Left hindlimb (tissue), 1 donor: ENCODE data around the gene CAMK2N1.

Experiments used
- DNase-seq: peaks from one replicate; pipeline ENCODE4 v3.0.0-alpha.2; 2018

Gene CAMK2N1

DNA sequence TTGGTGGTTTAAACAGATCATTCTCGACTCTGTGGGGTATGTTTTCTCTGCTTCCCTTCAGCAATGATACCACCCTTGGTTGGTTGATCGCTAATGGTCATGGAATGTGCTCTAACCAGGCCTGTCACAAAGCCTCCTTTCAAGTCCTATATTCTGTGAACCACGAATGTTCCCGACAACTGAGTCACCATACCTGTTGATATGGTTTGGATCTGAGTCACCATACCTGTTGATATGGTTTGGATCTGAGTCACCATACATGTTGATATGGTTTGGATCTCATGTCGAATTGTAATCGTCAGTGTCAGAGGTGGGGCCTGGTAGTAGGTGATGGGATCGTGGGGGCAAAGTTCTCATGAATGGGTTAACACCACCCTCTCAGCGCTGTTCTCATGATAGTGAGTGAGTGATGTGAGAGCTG is 10.2 kb upstream of the CAMK2N1 start:
- DNase-seq = no peak

DNA sequence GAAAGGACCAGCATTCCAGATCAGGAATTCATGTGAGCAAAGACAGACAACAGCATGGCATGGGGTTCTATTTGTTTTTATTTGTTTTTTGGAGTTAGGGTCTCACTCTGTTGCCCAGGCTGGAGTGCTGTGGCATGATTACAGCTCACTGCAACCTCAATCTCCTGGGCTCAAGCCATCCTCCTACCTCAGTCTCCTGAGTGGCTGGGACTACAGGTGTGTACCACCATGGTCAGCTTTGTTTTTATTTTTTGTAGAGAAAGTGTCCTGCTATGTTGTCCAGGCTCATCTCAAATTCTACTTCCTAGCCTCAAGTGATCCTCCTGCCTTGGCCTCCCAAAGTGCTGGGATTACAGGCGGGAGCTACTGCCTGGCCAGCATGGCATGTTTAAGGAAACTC is 9.7 kb upstream of the CAMK2N1 start:
- DNase-seq = no peak

DNA sequence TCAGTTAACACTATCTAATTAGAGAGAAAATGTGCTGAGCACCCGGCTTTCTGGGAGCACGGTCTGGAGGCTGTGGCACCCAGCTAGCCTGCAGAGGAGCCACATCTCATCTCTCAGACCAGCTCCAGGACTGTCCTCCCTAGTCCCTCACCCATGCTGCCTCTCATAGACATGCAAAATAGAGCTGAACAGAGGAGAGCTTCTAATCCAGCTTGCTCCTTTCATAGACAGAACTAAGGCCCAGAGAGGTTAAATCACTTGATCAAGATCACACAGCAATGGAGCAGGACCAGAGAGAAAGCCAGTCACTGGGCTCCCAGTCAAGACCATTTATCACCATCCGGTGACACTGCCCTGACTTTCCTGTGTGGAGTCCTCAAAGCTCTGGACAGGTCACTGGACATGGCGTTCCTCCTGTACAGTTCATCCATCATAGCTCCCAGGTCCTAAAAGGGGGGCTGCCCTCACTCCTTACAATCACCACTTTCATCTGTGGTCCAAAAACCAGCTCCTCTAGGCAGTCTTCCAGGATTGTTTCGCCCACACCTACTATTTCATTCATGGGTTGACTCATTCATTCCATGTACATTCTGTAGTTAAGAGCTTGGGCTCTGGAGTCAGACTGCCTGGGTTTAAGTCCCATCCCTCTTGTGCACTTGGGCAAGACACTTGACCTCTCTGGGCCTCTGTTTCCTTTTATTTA is 8.8 kb upstream of the CAMK2N1 start:
- no peak for DNase-seq

DNA sequence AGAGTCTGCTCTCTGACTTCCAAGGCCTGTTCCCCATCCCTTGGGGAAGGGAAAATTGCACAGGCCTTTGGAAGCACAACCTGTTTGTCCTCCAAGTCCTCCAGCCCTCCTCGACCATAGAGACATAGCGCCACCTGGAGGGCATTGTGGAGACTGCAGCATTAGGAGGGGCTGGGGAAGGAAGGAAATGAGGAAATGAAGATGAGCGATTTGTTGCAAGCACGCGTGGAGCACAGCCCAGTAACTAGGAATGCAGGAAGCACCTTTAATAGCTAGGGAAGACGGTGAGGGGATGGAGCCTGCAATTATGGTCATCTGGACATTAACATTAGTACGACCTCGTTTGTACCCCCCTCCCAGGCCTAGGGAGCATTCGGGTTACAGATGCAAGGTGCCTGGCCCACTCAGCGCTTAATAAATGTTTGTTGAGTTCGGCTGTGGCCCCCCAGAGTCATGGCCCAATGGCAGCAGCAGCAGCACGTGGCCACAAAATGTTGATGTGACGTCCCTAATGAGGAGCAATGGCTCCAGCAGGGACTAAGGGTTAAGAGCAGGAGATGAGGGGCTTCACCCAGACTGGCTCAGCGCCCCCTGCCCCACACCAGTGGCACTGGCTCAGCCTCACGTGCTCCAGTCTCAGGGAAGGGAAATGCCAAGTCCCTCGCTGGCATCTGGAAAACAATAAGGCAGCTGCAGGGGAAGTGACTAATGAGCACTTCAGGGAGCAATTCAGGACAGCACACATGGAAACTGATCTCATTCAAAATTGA is 8.0 kb upstream of the CAMK2N1 start:
- peak; percentile 80 for DNase-seq

DNA sequence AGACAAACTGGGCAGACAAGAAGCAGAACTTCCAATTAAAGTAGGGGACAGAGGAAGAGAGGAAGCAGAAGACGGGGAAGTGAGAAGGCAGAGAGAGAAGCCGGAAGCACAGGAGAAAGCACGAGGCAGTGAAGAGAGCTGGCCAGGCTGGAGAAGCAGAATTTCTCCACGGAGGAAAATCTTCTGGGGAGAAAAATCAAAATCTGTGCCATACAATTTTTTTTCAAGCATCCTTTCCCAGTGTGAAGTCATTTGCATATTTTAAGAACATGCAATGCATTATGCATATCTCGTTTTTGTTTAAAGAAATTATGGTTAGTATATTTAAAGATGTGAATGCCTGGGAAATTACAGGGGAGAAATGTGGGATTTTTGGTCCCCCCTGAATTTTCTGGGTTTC is 7.3 kb upstream of the CAMK2N1 start:
- DNase-seq = no peak

DNA sequence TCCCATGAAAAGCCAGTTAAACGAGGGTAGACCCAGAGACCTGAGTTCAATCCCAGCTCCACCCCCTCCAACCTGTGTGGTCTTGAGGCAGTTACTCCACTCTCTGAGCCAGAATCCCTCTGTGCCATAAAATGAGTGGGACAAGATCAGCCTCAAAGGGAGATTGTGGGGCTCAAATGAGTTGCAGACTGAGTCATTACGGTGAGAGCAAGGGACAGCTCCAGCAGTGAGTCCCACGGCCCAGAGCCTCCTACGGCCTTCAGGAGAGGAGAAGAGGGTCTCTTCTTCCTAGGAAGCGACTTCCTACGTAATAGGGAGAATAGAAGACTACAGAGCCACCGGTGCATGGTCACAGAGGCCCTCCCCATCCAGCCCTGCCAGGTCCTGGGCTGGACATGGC is 6.7 kb upstream of the CAMK2N1 start:
- no peak for DNase-seq

DNA sequence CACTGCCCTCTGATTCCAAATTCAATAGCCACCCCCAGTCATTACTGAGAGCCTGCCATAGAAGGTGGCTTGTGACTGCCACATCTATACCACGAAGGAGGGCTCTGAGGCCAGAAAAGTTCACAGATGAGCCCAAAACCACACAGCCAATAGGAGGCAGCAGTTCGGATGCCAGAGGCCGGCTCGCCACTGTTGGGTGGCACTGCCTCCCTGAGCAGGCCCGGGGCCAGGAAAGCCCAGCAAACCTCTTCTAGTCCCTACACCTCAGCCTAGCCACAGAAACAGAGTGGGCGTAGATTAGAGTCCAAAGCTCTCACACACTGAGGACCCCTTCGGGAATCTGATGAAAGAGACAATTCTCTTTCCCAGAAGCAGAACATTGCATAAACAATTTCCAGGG is 5.9 kb upstream of the CAMK2N1 start:
- DNase-seq = no peak

DNA sequence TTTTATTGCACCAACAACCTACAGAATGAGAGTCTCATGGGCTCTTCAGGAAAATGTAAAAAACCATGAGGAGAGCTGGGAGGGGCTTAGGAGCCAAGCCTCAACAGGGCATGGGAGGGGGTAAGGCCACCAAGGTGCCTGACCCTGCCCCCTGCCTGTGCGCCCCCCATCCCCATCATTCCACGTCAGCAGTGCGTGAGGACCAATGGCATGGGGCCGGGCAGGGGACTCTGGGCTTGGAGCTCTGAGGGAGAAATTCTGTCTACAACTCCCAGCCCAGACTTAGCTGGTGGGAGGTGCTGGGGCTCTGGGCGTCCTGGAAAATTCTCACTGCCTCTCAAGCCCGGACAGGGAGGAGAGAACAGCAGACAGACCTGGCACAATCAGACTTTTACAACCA is 5.2 kb upstream of the CAMK2N1 start:
- no peak for DNase-seq

DNA sequence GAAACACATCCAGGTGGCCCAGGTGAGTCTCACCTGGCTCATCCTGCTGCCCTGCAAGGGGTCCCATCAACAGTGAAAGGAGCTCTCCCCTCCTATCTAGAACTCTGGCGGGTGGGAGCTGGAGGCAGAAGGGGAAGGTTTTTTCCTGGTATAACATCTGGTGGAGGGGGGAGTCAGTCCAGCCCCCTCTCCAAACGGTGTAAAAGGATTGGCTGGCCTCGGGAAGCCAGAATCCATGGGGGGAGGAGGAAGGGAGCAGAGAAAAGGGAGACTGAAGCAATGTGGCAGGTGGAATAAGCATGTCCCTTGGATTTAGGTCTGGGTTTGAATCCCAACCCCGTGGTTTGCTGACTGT is 1.2 kb upstream of the CAMK2N1 start:
- DNase-seq = no peak

DNA sequence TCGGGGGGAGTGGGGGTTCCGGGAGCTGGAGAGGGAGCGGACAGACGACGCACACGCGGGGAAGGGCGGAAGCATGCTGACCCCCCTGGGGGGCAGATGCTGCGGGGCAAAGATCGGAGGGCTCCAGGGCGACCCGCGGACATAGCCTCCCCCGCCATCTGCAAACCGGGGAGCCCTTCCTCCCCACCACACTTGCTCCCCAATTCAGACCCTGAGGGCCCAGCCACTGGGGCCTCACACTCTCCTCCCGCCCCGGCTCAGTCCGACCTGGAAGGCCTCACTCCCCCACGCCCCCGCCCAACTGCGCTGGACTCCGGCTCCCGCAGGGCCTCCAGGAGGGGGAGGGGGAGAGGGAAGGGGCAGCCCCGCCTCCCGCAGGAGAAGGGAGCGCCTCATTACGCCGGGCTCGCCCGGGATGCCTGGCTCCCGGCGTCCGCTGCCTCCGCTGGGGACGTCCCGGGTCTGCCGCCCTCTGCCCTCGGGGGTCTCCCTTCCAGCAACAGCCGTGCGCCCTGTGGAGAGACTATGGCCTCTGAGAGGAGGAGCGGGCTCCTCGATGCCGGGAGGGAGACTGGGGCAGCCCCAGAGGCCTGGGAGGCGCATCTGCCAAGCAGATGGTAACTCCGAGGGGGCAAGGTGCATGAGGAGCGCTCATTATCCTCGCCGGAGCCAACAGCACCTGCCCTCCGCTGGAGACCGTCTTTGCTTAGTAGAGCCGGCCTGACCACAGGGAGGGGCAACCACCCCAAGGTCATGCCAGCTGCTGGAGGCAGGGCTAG is 636 bp upstream of the CAMK2N1 start:
- peak; percentile 67 for DNase-seq

DNA sequence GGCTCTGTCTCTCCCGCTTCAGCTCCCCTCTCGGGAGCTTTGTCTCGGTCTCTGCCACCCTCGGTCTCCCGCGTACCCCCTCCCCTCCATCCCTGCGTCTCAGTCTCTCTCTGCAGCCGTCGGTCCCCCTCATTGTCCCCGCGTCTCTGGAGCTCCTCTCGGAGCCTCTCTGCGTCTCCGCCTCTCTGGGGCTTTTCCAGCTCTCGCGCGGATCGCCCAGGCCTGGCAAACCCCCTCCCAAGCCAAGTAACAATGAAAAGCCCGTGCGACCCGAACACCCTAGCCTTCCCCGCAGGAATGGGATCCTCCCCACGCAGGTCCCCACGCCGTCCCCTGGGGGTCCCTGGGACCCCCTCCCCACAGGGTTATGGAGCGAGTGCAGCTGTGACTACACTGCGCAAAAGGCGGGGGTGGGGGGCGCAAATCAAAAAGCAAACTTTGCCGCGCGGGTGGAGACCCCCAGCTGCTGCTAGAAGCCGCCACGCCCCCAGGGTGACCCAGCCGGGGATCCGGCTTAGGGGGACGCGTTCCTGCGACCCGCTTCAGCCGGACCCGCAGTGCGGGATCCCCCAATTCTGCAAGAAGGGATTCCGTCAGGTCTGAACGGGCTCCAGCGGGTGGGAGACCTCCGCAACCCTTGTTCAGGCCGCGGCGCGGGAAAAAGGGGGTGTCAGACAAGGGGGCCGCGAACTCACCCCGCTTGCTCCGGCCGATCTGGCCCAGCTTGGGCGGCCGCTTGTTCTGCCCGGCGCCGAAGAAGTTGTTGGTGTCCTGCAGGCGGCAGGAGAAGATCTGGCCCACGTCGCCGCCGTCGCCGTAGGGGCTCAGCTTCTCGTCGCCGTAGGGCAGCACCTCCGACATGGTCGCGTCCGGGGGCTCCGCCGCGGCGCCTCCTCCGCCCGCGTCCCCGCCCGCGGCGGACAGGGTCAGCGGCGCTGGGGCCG is 1.2 kb downstream of the CAMK2N1 start:
- no peak for DNase-seq

DNA sequence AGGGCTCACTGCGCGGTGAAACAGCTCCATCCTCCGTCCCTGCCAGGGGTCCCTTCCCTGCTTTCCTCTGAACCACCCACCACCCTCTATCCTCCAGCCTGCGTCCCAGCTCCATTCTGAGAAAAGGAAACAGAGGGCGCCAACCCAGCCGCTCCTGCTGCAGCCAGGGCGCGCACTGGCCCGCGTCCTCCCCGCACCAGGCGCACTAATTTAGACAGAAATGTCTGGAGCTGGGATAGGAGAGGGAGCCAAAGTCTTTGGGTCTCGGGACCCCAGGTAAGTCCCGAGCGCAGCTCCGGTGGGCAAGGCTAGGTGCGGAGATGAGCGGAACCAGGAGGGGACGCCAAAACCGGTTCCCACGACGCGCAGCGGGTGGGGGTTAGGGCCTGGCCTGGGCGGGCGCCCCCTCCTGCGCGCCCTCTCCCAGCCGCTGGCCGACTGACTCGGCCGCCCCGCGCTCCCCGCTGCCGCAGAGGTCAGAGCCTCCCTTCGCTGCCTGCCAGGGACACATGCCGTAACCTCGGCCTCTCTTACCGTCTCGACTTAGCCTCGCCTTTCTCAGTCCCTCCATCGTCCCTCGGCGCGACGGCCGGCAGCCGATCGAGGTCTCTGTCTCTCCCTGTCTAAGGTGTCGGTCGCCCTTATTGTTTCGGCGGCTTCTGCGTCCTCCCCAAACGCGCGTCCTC is 2.0 kb downstream of the CAMK2N1 start:
- no peak for DNase-seq

DNA sequence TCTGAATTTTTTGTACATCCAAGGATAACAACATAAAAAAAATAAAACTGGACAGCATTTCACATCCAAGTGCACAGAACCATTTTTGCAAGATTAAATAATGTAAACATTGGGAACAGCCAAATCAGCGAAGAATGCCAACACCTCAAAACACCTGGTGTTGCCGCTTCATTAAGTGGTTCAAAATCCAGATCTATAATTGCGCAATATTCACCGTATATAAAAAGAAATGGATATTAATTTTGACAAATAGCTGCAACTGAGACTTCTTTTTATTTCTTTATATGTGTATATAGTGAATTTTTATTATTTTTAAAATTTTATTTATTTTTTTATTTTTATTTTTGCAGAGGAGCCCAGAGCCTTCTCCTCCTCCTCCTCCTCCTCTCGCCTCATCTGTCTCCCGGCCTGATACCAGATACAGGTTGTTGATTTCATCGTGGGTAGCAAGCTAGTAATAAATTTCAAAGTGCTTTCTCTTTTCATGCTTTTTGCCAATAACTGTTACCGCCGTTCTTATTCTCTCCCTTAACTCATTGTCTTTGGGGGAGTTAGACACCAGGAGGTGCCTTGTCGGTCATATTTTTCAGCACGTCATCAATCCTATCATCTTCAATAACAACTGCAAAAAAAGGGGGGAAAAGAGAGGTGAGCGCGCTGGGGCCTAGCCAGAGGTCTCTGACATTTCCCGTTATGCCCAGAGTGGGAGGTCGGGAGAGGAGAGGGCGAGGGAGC is 2.7 kb downstream of the CAMK2N1 start:
- no peak for DNase-seq

DNA sequence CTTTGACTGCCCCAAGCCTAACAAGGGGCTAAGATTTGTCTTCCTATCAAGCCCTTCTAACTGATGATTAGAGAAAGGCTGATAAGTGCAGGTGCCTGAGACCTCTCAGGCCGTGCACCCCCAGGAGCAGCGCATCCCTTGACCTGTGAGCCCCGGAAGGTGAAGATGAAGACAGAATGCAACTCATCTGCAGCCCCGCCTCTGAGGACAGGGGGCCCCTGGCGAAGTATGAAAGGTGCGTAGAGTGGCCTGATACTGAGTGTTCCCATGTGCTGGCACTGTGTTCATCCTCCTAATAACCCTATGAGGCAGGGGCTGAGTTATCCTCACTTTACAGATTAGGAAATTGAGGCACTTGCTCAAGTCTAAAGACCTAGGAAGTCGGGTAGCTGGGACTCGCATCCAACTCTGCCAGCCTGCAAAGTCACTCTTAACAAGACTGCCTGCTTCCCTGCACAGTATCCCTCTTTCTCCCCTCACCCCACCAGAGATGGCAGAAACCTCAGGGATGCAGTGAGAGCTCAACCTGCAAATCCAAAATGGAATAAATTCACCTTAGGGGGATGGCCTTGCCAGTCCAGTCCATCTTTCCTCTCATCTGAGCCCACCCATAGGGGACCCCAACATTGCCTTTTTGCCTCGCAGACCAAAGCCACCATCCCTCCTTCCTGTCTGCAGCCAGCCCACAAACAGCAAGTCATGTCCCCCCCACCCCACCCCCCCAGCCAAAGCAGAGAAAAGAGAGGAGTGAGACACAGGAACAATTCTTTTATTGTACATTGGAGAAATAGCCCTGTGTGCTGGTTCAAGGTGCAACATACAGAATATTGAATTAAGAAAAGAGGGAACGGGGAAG is 4.1 kb downstream of the CAMK2N1 start:
- no peak for DNase-seq

DNA sequence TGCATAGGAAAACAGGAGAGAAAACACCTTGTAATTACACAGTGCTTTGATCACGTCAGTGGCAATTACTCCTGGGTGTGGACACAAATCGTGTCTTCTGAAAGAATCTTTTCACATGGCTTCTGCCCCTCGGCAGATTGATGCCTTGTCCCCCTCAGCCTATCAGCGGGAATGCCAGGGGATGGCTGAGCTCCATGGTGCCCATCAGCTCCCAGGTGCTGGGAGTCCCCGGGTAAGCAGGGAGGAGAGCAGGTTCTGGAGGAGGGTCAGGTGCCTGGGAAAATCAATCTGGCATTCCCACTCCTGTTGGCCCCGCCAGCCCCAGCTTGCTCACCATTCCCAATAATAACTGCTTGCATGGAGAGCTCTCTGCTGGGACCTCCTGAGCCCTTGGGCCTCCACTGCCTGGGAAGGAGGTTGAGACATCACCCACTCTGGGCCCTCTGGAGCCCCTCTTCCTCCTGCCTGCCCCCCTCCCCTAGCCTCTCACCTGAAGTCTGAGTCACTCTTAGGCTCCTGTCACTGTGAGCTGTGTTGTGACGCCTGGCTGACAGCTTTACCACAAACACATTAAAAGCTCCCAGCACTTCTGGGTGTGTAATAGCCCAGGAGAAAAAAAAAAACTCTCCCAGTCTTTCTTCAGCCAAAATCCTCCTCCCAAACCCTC is 4.9 kb downstream of the CAMK2N1 start:
- no peak for DNase-seq

DNA sequence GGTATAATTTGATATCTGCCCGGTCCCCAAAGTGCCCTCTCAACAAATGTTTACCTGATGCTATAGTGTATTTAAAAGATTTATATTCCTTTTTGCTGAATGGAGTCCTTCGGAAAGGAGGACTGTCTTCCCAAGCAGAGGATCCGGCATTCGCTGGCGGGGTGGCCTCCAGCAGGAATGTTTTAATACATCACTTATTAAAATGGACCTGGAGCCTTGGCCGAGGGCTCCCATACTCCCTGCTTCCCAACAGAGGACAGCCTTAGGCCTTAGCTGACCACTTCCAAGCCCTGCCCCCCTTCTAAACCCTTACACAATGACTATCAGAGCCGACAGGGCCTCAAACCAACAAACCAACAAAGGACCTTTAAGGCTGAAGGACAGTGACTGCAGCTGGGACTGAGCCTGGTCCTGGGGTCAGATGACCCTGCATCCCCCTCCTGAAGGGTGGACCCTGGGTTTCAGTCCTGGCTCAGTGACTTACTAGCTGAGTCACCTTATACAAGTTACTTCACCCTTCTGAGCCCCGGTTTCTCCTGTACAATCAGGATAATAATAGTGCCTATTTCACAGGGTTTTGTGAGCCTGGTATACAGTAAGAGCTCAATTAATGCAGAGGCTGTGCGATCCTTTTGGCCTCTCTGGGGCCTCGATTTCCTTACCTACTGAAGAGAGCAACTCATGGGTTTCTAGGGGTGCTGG is 5.6 kb downstream of the CAMK2N1 start:
- no peak for DNase-seq

DNA sequence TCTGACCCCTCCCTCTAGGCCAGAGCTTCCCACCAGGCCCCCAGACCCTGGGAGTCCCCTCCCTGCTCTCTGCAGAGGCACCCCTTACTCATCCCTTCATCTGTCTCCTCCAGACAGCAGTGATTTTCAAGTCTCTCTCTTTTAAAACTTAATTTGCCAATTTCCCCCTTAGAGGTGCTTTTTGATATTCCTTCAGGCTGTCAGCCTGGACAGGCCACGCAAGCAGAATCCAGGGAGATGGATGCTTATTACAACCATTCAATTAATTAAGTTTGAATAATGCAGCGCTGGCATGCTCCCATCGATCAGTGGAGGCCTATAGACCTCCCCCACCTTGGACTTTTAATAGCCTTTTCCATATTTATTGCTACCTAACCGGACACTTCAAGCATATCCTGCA is 6.2 kb downstream of the CAMK2N1 start:
- DNase-seq = no peak

DNA sequence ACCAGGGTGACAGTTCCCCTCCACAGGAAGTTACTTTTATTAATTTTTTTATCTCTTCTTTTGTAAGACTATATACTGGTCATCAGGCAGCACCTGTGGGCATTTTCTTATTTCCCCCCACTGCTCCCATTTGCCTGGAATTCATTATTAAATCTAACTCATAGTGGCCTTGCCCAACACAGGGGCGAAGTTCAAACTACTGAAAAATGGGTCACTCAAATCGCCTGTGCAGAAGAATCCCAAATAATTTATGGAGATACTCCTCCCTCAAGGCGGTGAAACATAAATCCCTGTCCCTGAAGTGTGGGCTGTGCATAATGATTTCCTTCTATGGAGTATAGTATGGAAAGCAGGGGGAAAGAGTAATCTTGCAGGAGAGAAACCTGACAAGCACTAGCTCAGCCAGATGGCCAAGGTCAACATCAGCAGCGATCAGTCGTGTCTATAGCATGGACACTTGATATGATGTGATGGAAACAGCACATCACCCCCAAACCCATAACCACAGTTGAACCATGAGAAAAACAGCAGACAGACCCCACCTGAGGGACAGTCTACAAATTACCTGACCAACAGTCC is 7.9 kb downstream of the CAMK2N1 start:
- DNase-seq = no peak
